ENCODE results near the gene BCL2.

The BCL2 gene

GRCh38 chr18:63137999-63138435 lies 181.6 kb downstream of the BCL2 start:
- H3K4me3 ChIP-seq (replicated peaks; ENCODE audit: low read depth, low read length), result no peak overlapping the region
- no peak for TF ChIP-seq CTCF (IDR thresholded peaks at IDR 0.05; ENCODE audit: low read depth, low read length, missing control alignments)
- no peak for DNase-seq (ENCODE audit: extremely low read depth, low read depth)

- no peak overlapping the region for H3K4me3 ChIP-seq (replicated peaks; ENCODE audit: low read depth, low read length)
- no peak for DNase-seq (ENCODE audit: extremely low read depth, low read depth)
- no peak for TF ChIP-seq CTCF (IDR thresholded peaks at IDR 0.05; ENCODE audit: low read depth, low read length, missing control alignments)
Observed at GRCh38 chr18:63135101-63135500, 184.5 kb downstream of the BCL2 start.

GRCh38 chr18:63132819-63133200 lies 186.8 kb downstream of the BCL2 start:
- H3K4me3 ChIP-seq (replicated peaks; ENCODE audit: low read depth, low read length), result no peak overlapping the region
- DNase-seq (ENCODE audit: extremely low read depth, low read depth), result no peak
- TF ChIP-seq CTCF (IDR thresholded peaks at IDR 0.05; ENCODE audit: low read depth, low read length, missing control alignments), result no peak

GRCh38 chr18:63131959-63132818 lies 187.4 kb downstream of the BCL2 start:
- no peak for DNase-seq (ENCODE audit: extremely low read depth, low read depth)
- no peak for TF ChIP-seq CTCF (IDR thresholded peaks at IDR 0.05; ENCODE audit: low read depth, low read length, missing control alignments)
- no peak overlapping the region for H3K4me3 ChIP-seq (replicated peaks; ENCODE audit: low read depth, low read length)

GRCh38 chr18:63131106-63131958 lies 188.2 kb downstream of the BCL2 start:
- H3K4me3 ChIP-seq (replicated peaks; ENCODE audit: low read depth, low read length), result no peak overlapping the region
- DNase-seq (ENCODE audit: extremely low read depth, low read depth), result peak; percentile 33
- peak; percentile 65 for TF ChIP-seq CTCF (IDR thresholded peaks at IDR 0.05; ENCODE audit: low read depth, low read length, missing control alignments)

GRCh38 chr18:63130176-63130575 lies 189.4 kb downstream of the BCL2 start:
- H3K4me3 ChIP-seq (replicated peaks; ENCODE audit: low read depth, low read length), result no peak overlapping the region
- TF ChIP-seq CTCF (IDR thresholded peaks at IDR 0.05; ENCODE audit: low read depth, low read length, missing control alignments), result no peak
- no peak for DNase-seq (ENCODE audit: extremely low read depth, low read depth)
